Effector memory CD4-positive, alpha-beta T cell (primary cell): ENCODE results near the gene PLCB1.

Experiments
- DNase-seq, 3 donors: peaks; one replicate each; pipeline ENCODE4 v3.0.0-alpha.2; 2020
- H3K27ac ChIP-seq: 2 replicates; pipeline ENCODE4 v1.7.0; 2013; ENCODE audit warnings: mild to moderate bottlenecking, low read length, moderate library complexity; ENCODE audit not compliant: insufficient read depth, poor library complexity, severe bottlenecking
- H3K27me3 ChIP-seq: replicated peaks from 2 replicates; pipeline ENCODE4 v1.7.0; 2013; ENCODE audit warnings: mild to moderate bottlenecking, low read length; ENCODE audit not compliant: insufficient read depth, control insufficient read depth, poor library complexity, severe bottlenecking
- H3K36me3 ChIP-seq: 2 replicates; pipeline ENCODE4 v1.7.0; 2013; ENCODE audit warnings: mild to moderate bottlenecking, low read length, moderate library complexity; ENCODE audit not compliant: control insufficient read depth, insufficient read depth
- H3K4me1 ChIP-seq: 2 replicates; pipeline ENCODE4 v1.7.0; 2013; ENCODE audit warnings: low read length, mild to moderate bottlenecking; ENCODE audit not compliant: control insufficient read depth, insufficient read depth, poor library complexity, severe bottlenecking
- H3K4me3 ChIP-seq: 2 replicates; pipeline ENCODE4 v1.7.0; 2013; ENCODE audit warnings: low read length, low read depth, mild to moderate bottlenecking; ENCODE audit not compliant: insufficient read depth, poor library complexity, severe bottlenecking
- H3K9me3 ChIP-seq: 2 replicates; pipeline ENCODE4 v1.7.0; 2013; ENCODE audit warnings: mild to moderate bottlenecking, low read length, moderate library complexity; ENCODE audit not compliant: control insufficient read depth

PLCB1 gene

DNA sequence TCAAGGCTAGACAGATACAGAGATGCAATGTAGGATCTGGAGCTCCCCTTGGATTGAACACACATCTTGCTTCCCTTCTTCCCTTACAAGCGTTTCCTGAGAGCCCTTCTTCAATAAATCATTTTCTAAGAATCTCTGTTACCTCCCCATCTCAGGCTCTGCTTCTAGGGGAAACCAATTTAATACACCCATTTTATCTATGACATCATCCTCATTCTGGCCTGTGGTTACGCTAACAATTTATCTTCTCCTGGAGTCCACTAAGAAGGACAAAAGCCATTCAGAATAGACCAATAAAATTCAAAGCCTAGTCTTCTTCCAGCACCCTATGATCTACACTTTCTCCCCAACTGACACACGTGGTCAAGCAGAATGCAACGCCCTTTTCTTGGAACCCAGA is 390.1 kb downstream of the PLCB1 start:
- Histone ChIP-seq H3K27me3 (no peaks in the 10 kb centered on the region), H3K4me3 (no peak overlapping the region), H3K9me3 (no peaks in the 10 kb centered on the region), H3K27ac (no peak overlapping the region), H3K4me1 (no peaks in the 10 kb centered on the region), H3K36me3 (no peaks in the 10 kb centered on the region)
- no peak for DNase-seq

DNA sequence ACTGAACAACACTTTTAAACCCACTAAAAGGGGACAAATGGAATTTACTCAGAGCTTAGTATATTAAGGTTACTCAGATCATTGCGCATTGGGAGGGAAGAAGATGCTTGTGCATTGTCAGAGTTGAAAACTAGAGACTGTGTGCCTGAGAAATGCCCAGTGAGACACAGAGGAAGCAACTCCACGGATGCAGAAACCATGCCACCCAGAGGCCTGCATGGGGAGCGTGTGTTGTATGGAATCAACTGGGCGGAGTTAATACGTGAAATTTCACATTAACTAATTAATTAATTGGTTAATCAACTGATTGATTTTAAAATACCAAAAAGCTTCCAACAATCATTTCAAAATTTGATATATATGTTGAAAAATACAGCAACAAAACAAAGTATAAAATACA is 391.6 kb downstream of the PLCB1 start:
- no peaks in the 10 kb centered on the region for H3K9me3 ChIP-seq
- H3K27ac ChIP-seq, result no peak overlapping the region
- no peak overlapping the region for H3K4me3 ChIP-seq
- no peaks in the 10 kb centered on the region for H3K4me1 ChIP-seq
- no peak for DNase-seq
- H3K36me3 ChIP-seq, result no peaks in the 10 kb centered on the region
- H3K27me3 ChIP-seq, result no peaks in the 10 kb centered on the region

DNA sequence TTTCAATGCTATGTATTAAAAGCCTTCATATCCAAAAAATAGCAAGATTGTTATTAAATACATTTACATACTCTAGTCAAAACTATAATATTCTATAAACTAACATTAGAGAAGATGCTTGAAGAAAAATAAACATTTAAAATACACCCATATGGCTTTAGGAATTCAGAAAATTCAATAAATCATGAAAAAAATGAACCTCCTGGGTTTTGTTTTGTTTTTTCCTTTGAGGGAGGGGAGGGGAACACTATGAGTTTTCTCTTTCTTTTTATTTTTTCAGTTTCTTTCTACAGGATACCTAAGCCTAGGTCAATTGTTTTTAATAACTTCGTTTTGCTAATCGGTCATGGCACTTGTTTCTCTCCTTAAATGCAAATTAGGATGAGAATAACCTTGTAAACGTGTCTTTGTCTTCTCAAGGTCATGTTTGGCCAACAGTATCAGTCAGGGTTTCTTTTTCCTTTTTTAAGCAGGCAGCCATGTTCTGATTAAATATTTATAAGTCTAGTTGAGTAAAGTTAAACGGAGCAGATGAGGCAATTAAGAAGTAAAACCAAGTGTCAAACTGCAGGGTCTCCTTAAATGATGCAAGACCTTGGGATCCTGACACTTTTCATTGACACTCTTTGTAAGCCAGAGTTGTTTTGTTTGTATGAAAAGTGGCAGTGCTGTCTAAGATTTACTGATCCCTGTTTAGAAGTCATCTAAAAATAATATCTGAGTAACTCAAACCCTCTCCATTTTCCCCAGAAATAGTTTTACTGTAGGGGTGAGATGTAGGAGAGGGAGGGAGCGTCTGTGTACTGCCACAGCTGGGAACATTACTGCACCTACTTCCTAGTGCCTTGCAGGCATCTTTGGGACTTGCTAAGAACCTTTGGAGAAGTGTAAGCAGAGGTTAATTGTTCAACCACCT is 392.3 kb downstream of the PLCB1 start:
- Histone ChIP-seq H3K27me3 (no peaks in the 10 kb centered on the region), H3K4me3 (no peak overlapping the region), H3K36me3 (no peaks in the 10 kb centered on the region), H3K9me3 (no peaks in the 10 kb centered on the region), H3K27ac (no peak overlapping the region), H3K4me1 (no peaks in the 10 kb centered on the region)
- DNase-seq, result no peak

DNA sequence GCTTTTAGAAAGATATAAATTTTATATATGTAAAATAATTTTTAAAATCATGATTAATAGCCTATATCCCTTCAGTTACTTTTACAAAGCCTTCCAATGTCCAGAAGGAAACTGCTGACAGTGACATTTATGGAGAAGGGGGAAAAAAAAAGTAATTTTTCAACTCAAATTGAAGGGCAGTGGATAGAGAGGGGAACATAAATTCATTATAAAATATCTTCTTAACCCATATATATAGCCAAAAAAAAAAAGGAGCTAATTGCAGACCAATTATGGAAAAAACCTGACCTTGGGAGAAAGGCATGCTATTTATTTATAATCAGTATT is 392.9 kb downstream of the PLCB1 start:
- no peaks in the 10 kb centered on the region for H3K4me1 ChIP-seq
- H3K27me3 ChIP-seq, result no peaks in the 10 kb centered on the region
- H3K36me3 ChIP-seq, result no peaks in the 10 kb centered on the region
- DNase-seq, result no peak
- no peak overlapping the region for H3K27ac ChIP-seq
- H3K4me3 ChIP-seq, result no peak overlapping the region
- H3K9me3 ChIP-seq, result no peaks in the 10 kb centered on the region

DNA sequence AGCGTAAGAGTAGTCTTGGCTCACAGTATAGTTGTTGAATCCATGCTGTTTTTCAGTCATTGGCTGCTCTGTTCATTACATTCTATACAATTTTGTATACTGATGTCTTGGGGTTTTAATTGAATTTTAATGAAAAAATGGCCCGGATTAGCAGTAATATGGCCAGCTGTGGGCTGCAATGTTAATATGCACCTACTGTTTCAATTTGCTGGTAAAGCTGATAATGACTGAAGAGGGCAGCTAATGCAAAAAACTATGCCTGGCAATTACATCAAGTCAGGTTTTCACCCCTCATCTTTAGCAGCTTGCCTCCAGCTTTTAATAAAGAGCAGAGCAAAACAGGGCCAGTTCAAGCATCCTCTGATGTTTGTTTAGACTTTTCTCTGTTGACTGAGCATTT is 394.5 kb downstream of the PLCB1 start:
- Histone ChIP-seq H3K4me3 (no peak overlapping the region), H3K9me3 (no peaks in the 10 kb centered on the region), H3K36me3 (no peaks in the 10 kb centered on the region), H3K27me3 (no peaks in the 10 kb centered on the region), H3K4me1 (no peaks in the 10 kb centered on the region), H3K27ac (no peak overlapping the region)
- DNase-seq, result no peak

DNA sequence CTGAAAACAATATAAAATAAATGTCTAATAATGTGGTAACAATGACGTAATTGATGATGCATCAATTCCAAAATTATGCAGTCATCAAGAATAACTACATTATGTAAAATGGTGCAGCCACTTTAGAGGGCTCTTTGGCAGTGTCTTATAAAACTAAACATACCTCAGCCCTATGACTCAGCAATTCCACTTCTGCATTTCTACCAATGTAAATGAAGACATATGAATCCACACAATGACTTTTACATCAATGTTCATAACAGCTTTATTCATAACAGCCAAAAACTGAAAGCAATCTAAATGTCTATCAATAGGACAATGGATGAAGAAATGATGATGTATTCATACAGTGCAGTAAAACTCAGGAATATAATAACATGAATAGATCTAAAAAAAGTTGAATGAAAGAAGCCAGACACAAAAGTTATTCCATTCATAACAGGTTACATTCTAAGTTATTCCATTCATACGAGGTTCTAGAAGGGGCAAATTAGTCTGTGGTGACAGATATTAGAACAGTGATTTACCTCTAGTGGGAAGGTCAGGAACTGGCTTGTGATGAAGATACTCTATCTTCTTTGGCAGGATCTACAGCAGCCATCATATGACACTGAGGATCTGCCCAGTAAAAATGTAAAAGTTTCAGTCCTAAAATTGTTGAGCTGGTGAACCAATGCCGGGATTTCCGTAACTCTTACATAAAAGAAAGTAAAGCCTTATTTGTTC is 396.1 kb downstream of the PLCB1 start:
- Histone ChIP-seq H3K9me3 (no peaks in the 10 kb centered on the region), H3K4me3 (no peak overlapping the region), H3K36me3 (no peaks in the 10 kb centered on the region), H3K27me3 (no peaks in the 10 kb centered on the region), H3K4me1 (no peaks in the 10 kb centered on the region), H3K27ac (no peak overlapping the region)
- DNase-seq, result no peak

DNA sequence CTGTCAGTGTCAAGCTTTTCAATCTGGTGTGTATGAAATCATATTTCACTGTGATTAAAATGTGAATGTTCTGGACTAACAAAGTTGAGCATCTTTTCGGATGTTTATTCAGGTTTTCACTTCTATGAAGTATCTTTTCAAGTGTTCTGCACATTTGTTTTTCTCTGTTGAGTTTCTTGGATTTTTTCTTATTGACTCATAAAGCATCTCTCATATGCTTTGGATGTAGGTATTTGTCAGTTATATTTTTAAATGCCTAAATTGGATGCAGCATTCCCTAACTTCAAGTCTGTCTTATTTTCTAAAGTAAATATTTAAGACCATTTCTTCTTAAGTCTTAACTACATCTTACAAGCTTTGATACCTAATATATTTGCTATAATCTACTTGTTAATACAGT is 398.0 kb downstream of the PLCB1 start:
- no peak overlapping the region for H3K27ac ChIP-seq
- no peaks in the 10 kb centered on the region for H3K36me3 ChIP-seq
- no peaks in the 10 kb centered on the region for H3K4me1 ChIP-seq
- no peaks in the 10 kb centered on the region for H3K9me3 ChIP-seq
- no peaks in the 10 kb centered on the region for H3K27me3 ChIP-seq
- DNase-seq, result no peak
- H3K4me3 ChIP-seq, result no peak overlapping the region

DNA sequence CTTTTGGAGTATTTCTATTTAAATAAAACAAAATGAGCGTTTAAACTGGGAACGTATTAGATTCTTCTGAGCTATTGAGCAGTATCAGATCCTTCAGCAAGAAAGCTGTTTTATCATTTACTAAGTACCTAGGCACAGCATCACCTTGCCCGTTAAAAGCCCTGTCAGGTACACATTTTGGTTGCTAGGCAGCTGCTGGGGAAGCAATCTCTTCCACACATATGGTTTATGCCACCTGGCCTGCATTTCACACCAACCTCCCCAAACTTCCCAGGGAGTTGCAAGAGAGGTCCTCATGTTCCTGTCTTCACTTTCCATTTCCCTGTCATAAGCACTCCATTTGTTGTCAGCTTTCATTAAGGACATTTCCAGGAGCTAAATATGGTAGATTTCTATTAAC is 400.1 kb downstream of the PLCB1 start:
- Histone ChIP-seq H3K27ac (no peak overlapping the region), H3K9me3 (no peaks in the 10 kb centered on the region), H3K27me3 (no peaks in the 10 kb centered on the region), H3K4me1 (no peaks in the 10 kb centered on the region), H3K36me3 (no peaks in the 10 kb centered on the region), H3K4me3 (no peak overlapping the region)
- DNase-seq, result no peak

DNA sequence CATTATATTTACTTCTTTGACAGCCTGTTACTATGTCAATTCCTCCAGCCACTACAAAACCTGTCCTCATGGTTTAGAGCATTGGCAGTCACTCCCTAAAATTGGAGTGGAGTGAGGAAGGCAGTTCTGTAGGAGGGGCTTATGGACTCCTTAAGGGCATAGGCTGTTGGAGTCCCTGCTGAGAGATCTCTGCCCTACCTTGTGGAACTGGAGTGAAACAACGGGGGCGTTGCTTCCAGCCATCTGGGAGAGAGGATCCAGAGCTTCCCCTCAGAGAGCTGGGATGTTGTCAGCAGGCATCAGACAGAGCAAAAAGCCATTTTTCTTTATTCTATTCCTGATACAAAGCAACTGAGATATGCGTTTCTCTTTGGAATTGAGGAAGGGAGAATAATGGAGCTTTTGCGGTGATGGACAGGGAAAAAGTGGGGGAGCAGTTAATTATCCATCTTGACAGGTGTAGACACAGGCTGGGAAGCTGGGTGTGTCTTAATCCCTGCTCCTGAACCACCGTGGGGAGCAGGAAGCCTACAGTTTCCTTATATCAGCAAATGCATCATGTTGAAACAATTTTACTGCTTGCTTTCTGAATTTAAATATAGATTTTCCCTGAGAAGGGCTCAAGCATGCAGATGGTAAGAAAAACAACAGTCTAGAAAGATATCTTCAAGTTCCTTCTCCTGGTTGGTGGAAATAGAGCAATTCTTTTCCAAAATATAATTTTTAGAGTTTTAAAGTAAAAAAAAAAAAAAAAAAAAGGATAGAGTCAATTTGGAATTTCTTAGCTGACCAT is 402.5 kb downstream of the PLCB1 start:
- H3K4me1 ChIP-seq, result no peaks in the 10 kb centered on the region
- DNase-seq, result no peak
- H3K9me3 ChIP-seq, result no peaks in the 10 kb centered on the region
- no peak overlapping the region for H3K4me3 ChIP-seq
- H3K36me3 ChIP-seq, result no peaks in the 10 kb centered on the region
- no peak overlapping the region for H3K27ac ChIP-seq
- no peaks in the 10 kb centered on the region for H3K27me3 ChIP-seq
